ENCODE results near the gene COL4A4.

GRCh38 chr2:227194219-227194618 lies 30.2 kb upstream of the COL4A4 start:
- TF ChIP-seq ZNF513 (CRISPR knock-in tag; conservative IDR thresholded peaks at IDR 0.05) (no peak), ZNF251 (CRISPR knock-in tag; IDR thresholded peaks at IDR 0.05) (no peak), ZNF253 (CRISPR knock-in tag; IDR thresholded peaks at IDR 0.05; ENCODE audit: borderline replicate concordance) (no peak)
- TF ChIP-seq, protein P1, sequence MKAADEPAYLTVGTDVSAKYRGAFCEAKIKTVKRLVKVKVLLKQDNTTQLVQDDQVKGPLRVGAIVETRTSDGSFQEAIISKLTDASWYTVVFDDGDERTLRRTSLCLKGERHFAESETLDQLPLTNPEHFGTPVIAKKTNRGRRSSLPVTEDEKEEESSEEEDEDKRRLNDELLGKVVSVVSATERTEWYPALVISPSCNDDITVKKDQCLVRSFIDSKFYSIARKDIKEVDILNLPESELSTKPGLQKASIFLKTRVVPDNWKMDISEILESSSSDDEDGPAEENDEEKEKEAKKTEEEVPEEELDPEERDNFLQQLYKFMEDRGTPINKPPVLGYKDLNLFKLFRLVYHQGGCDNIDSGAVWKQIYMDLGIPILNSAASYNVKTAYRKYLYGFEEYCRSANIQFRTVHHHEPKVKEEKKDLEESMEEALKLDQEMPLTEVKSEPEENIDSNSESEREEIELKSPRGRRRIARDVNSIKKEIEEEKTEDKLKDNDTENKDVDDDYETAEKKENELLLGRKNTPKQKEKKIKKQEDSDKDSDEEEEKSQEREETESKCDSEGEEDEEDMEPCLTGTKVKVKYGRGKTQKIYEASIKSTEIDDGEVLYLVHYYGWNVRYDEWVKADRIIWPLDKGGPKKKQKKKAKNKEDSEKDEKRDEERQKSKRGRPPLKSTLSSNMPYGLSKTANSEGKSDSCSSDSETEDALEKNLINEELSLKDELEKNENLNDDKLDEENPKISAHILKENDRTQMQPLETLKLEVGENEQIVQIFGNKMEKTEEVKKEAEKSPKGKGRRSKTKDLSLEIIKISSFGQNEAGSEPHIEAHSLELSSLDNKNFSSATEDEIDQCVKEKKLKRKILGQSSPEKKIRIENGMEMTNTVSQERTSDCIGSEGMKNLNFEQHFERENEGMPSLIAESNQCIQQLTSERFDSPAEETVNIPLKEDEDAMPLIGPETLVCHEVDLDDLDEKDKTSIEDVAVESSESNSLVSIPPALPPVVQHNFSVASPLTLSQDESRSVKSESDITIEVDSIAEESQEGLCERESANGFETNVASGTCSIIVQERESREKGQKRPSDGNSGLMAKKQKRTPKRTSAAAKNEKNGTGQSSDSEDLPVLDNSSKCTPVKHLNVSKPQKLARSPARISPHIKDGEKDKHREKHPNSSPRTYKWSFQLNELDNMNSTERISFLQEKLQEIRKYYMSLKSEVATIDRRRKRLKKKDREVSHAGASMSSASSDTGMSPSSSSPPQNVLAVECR (CRISPR knock-in tag; IDR thresholded peaks at IDR 0.05; ENCODE audit: borderline replicate concordance) = no peak

Measured in HepG2 (cell line).